ENCODE data around the gene THOC7.

DNA sequence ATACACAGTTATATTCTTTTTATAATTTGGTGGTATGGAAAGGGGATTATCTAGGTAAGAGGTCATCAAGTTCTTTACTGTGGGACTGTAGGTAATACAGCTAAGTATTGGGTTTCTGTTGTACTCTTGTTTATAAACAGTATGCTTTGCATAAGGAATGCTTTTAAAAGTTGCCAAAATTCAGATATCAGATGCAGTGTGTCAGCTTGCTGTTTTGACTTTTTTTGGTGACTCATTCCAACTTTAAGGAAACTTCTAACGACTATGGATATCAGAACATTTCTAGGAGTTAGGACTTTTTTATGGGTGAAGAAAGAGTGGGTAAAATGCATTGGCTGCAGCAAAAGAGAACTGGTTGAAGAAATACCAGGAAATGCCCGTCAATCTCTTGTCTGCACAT, 45.8 kb upstream of the THOC7 start:
- TF ChIP-seq CTCF (IDR thresholded peaks at IDR 0.05) (no peak), POLR2A (IDR thresholded peaks at IDR 0.05) (no peak)

Data from Peyer's patch (tissue), 4 donors.